Measurements from ENCODE around the gene RIT2.

RIT2 gene

DNA sequence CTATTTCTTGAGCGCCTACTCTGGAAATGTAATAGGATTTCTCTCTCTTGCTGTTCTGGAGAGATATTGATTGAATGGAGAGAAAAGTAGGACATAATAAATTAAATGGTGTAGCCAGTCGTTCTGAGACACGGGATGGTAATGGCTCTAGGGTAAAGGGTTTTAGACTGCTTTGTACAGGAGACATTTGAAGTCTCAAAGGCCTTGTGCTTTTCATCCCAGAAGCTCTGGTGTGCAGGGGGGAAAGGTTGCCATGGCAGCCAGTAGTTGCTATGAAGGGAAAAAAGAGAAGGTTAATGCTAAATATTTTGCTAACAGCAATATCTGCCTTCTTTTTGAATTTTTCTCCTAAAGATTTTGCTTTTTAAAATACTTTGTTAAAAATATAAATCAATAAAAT lies 359.3 kb downstream of the RIT2 start:
- no peak overlapping the region for H3K27ac Mint-ChIP-seq
- no peaks in the 10 kb centered on the region for H3K36me3 Mint-ChIP-seq (ENCODE audit: low read depth)
- H3K4me3 Mint-ChIP-seq, result no peak overlapping the region
- no peaks in the 10 kb centered on the region for H3K27me3 Mint-ChIP-seq (ENCODE audit: low read depth, poor library complexity)
- no peaks in the 10 kb centered on the region for H3K9me3 Mint-ChIP-seq
- no peak for DNase-seq
- TF ChIP-seq, protein P1, sequence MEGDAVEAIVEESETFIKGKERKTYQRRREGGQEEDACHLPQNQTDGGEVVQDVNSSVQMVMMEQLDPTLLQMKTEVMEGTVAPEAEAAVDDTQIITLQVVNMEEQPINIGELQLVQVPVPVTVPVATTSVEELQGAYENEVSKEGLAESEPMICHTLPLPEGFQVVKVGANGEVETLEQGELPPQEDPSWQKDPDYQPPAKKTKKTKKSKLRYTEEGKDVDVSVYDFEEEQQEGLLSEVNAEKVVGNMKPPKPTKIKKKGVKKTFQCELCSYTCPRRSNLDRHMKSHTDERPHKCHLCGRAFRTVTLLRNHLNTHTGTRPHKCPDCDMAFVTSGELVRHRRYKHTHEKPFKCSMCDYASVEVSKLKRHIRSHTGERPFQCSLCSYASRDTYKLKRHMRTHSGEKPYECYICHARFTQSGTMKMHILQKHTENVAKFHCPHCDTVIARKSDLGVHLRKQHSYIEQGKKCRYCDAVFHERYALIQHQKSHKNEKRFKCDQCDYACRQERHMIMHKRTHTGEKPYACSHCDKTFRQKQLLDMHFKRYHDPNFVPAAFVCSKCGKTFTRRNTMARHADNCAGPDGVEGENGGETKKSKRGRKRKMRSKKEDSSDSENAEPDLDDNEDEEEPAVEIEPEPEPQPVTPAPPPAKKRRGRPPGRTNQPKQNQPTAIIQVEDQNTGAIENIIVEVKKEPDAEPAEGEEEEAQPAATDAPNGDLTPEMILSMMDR (IDR thresholded peaks at IDR 0.05), result no peak
- no peaks in the 10 kb centered on the region for H3K4me1 Mint-ChIP-seq

DNA sequence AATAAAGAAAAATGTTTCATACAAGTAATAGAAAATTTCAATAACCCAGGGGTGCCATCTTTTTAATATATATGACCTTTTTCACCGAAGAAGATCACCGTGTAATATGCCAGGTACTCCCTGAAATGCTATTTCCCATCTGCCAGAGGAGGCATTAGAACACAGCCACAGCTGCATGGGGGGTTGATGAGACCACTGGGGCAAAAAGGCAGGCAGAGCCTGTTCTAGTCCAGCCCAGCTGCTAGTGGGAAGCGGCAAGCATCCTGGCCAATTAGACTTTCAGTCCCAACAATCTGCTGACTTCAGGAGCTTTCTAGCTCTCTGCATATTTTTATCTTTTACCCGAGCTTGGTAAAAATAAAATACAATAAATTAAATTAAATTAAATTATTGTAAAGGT lies 362.6 kb downstream of the RIT2 start:
- no peaks in the 10 kb centered on the region for H3K4me1 Mint-ChIP-seq
- no peaks in the 10 kb centered on the region for H3K27me3 Mint-ChIP-seq (ENCODE audit: low read depth, poor library complexity)
- TF ChIP-seq, protein P1 (IDR thresholded peaks at IDR 0.05), result no peak
- H3K36me3 Mint-ChIP-seq (ENCODE audit: low read depth), result no peaks in the 10 kb centered on the region
- peaks cover 5% of the 10 kb centered on the region for H3K9me3 Mint-ChIP-seq
- no peak overlapping the region for H3K4me3 Mint-ChIP-seq
- no peak overlapping the region for H3K27ac Mint-ChIP-seq
- DNase-seq, result no peak

- no peak overlapping the region for H3K27ac Mint-ChIP-seq
- no peaks in the 10 kb centered on the region for H3K27me3 Mint-ChIP-seq (ENCODE audit: low read depth, poor library complexity)
- TF ChIP-seq, protein P1 (IDR thresholded peaks at IDR 0.05), result no peak
- peaks cover 13% of the 10 kb centered on the region for H3K9me3 Mint-ChIP-seq
- H3K4me3 Mint-ChIP-seq, result no peak overlapping the region
- no peaks in the 10 kb centered on the region for H3K36me3 Mint-ChIP-seq (ENCODE audit: low read depth)
- DNase-seq, result no peak
- H3K4me1 Mint-ChIP-seq, result no peaks in the 10 kb centered on the region
These were observed 368.7 kb downstream of the RIT2 start for GRCh38 chr18:42746794-42747193.

GRCh38 chr18:42745931-42746330 lies 369.6 kb downstream of the RIT2 start:
- Mint-ChIP-seq H3K9me3 (peaks cover 13% of the 10 kb centered on the region), H3K27ac (no peak overlapping the region), H3K27me3 (ENCODE audit: low read depth, poor library complexity) (no peaks in the 10 kb centered on the region), H3K36me3 (ENCODE audit: low read depth) (no peaks in the 10 kb centered on the region), H3K4me1 (no peaks in the 10 kb centered on the region), H3K4me3 (no peak overlapping the region)
- TF ChIP-seq, protein P1 (IDR thresholded peaks at IDR 0.05), result no peak
- DNase-seq, result no peak

- Mint-ChIP-seq H3K4me3 (no peak overlapping the region), H3K9me3 (peaks cover 13% of the 10 kb centered on the region), H3K36me3 (ENCODE audit: low read depth) (no peaks in the 10 kb centered on the region), H3K27me3 (ENCODE audit: low read depth, poor library complexity) (no peaks in the 10 kb centered on the region), H3K27ac (no peak overlapping the region), H3K4me1 (no peaks in the 10 kb centered on the region)
- DNase-seq, result no peak
- TF ChIP-seq, protein P1 (IDR thresholded peaks at IDR 0.05), result no peak
These were observed 370.3 kb downstream of the RIT2 start for GRCh38 chr18:42745171-42745570.

DNA sequence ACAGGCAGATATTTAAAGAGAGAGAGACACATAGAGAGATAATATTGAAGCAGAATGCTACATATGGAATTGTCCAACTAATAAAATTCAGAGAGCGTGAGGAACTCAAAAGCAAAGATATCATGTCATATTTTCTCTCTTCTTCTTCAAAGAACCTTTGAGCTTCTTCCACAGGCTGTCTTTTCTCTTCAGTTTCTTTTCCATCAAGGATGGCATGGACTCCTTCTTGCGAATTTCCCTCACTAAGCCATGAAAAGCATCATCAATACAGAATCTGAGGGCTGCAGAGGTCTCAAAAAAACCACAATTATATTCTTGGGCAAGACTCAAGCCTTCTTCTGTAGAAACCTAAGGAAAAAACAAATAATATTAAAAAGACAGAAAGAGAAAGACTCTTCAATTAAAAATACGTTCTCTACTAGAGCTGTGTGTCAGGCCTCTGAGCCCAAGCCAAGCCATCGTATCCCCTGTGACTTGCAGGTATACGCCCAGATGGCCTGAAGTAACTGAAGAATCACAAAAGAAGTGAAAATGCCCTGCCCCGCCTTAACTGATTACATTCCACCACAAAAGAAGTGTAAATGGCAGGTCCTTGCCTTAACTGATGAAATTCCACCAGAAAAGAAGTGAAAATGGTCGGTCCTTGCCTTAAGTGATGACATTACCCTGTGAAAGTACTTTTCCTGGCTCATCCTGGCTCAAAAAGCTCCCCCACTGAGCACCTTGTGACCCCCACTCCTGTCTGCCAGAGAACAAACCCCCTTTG lies 371.9 kb downstream of the RIT2 start:
- Mint-ChIP-seq H3K27me3 (ENCODE audit: low read depth, poor library complexity) (no peaks in the 10 kb centered on the region), H3K27ac (no peak overlapping the region), H3K36me3 (ENCODE audit: low read depth) (no peaks in the 10 kb centered on the region), H3K9me3 (peaks cover 13% of the 10 kb centered on the region), H3K4me1 (no peaks in the 10 kb centered on the region), H3K4me3 (no peak overlapping the region)
- no peak for DNase-seq
- TF ChIP-seq, protein P1 (IDR thresholded peaks at IDR 0.05), result no peak

All from nephron progenitor cell (in vitro differentiated cells).